Endodermal cell (in vitro differentiated cells): Measurements from ENCODE around the gene MICAL3. TPM values are rescaled to one million over a fixed set of nuclear protein-coding genes. Genes with fewer than 3 reads are reported as not detected.

Experiments
- DNase-seq: peaks from one replicate; pipeline ENCODE4 v3.0.0-alpha.2; 2017
- H3K27ac ChIP-seq: 2 replicates; pipeline ENCODE4 v1.5.1; 2013; ENCODE audit warnings: mild to moderate bottlenecking, low read depth, low read length, moderate library complexity
- H3K27me3 ChIP-seq: 2 replicates; pipeline ENCODE4 v1.6.1; 2013; ENCODE audit warnings: mild to moderate bottlenecking, low read length, moderate library complexity; ENCODE audit not compliant: insufficient read depth, control insufficient read depth, poor library complexity, severe bottlenecking
- H3K36me3 ChIP-seq: 2 replicates; pipeline ENCODE4 v1.7.0; 2013; ENCODE audit warnings: mild to moderate bottlenecking, low read length, moderate library complexity; ENCODE audit not compliant: control insufficient read depth, insufficient read depth
- H3K4me1 ChIP-seq: one replicate; pipeline ENCODE4 v1.7.0; 2013; ENCODE audit warnings: low read length; ENCODE audit not compliant: control insufficient read depth, insufficient read depth
- H3K4me3 ChIP-seq: 2 replicates; pipeline ENCODE4 v1.5.1; 2013; ENCODE audit warnings: mild to moderate bottlenecking, low read length, moderate library complexity
- H3K9ac ChIP-seq: 2 replicates; pipeline ENCODE4 v1.6.1; 2013; ENCODE audit warnings: mild to moderate bottlenecking, low read length, moderate library complexity; ENCODE audit not compliant: poor library complexity, severe bottlenecking; ENCODE audit errors: extremely low read depth
- H3K9me3 ChIP-seq: 2 replicates; pipeline ENCODE4 v1.6.1; 2013; ENCODE audit warnings: mild to moderate bottlenecking, low read length, moderate library complexity; ENCODE audit not compliant: control insufficient read depth
- H3K27ac Mint-ChIP-seq: 2 replicates; pipeline ENCODE4 v1.8.0; 2020; ENCODE audit warnings: mixed read lengths
- H3K27me3 Mint-ChIP-seq: 2 replicates; pipeline ENCODE4 v1.8.0; 2021; ENCODE audit warnings: mild to moderate bottlenecking, mixed read lengths; ENCODE audit not compliant: insufficient read depth
- H3K36me3 Mint-ChIP-seq: 2 replicates; pipeline ENCODE4 v1.8.0; 2020; ENCODE audit warnings: low read depth, mixed read lengths
- H3K4me1 Mint-ChIP-seq: 2 replicates; pipeline ENCODE4 v1.8.0; 2020; ENCODE audit warnings: mixed read lengths
- H3K4me3 Mint-ChIP-seq: 2 replicates; pipeline ENCODE4 v1.8.0; 2020; ENCODE audit warnings: mild to moderate bottlenecking, moderate library complexity, mixed read lengths
- H3K9me3 Mint-ChIP-seq: 2 replicates; pipeline ENCODE4 v1.8.0; 2020; ENCODE audit warnings: mild to moderate bottlenecking, mixed read lengths
- WGBS, 2 experiments: methylation state at CpG; one replicate each; pipeline versions ENCODE4 v1.1.5 to v1.1.7; 2013; ENCODE audit warnings: missing lambda C conversion rate in 2 of 2, mixed read lengths in 1 of 2; ENCODE audit not compliant: insufficient coverage in 1 of 2, insufficient read length in 1 of 2; 5-methylcytosine and 5-hydroxymethylcytosine counted together
- total RNA-seq, 2 donors: library from RNA; stranded (reverse); fragmentation: NEBNext Ultra II Directional in 1 of 2; extraction: Animal tissue kit (Norgen Biotek cat#: 25700) in 1 of 2; gene quantifications; 2 replicates in 1 of 2; 3 replicates in 1 of 2; pipeline ENCODE4 v1.2.1, GENCODE V29; 2021
- TF ChIP-seq, protein P1 (sequence below): fragments of 200-600 bp; sonication (generic); conservative IDR thresholded peaks from 2 replicates; pipeline ENCODE4 v1.5.0; 2021; ENCODE audit warnings: antibody characterized with exemption, mild to moderate bottlenecking

MICAL3 gene
- total RNA-seq, 2 donors from 2014 or later = 42.8 to 48.1 TPM

DNA sequence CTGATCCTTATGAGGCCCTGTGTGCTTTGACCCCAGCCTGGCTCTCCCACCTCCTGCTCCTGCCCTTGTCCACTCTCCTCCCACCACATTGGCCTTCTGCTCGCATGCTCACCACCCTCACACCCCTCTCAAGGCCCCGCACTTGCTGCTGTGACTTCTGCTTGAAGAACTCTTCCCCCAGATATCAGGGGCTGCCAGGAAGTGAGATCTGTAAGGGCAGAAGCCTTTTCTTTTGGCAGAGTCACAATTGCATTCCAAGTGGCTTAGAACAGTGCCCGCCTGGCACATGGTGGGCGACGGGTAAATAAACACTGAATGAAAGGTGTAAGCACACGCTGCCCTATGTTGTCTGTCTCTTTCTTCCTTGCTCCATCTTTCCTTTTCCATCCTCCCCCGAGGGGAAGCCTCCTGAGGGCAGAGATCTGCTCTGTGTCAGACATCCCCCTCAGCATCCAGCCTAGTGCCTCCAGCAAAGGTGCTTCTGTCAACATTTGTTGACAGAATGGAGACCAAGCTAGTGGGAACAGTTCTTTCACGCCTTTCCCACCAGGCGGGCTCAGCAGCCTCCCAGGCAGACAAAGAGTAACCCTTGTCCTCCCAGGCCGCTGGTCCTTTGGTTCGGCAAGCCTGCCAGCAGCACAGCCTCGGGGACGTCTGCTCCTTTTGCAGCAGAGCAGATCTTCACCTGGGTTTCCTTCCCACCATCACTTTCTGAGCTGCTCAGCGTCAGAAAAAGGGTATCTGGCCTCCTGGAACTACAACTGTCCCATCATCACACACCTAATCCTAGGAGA, 43.4 kb upstream of the MICAL3 start:
- no peak overlapping the region for H3K4me3 Mint-ChIP-seq
- H3K27ac Mint-ChIP-seq = no peak overlapping the region
- peaks cover 26% of the 10 kb centered on the region for H3K27me3 Mint-ChIP-seq

DNA sequence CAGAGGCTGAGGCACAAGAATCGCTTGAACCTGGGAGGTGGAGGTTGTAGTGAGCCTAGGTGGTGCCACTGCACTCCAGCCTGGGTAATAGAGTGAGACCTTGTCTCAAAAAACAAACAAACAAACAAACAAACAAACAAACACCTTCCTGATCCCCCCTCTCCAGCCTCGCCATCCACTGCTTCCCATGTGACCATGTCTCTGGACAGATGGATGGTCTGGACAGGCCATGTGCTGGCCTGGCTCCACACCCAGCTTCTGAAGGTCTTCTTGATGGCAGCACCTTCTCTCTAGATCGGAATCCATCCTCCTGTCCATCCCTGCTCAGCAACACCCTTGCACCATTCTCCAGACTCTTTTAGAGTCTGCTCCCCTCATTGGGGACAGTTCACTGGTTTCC, 42.8 kb upstream of the MICAL3 start:
- TF ChIP-seq, protein P1, sequence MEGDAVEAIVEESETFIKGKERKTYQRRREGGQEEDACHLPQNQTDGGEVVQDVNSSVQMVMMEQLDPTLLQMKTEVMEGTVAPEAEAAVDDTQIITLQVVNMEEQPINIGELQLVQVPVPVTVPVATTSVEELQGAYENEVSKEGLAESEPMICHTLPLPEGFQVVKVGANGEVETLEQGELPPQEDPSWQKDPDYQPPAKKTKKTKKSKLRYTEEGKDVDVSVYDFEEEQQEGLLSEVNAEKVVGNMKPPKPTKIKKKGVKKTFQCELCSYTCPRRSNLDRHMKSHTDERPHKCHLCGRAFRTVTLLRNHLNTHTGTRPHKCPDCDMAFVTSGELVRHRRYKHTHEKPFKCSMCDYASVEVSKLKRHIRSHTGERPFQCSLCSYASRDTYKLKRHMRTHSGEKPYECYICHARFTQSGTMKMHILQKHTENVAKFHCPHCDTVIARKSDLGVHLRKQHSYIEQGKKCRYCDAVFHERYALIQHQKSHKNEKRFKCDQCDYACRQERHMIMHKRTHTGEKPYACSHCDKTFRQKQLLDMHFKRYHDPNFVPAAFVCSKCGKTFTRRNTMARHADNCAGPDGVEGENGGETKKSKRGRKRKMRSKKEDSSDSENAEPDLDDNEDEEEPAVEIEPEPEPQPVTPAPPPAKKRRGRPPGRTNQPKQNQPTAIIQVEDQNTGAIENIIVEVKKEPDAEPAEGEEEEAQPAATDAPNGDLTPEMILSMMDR = no peak
- H3K4me1 ChIP-seq = no peaks in the 10 kb centered on the region
- no peak overlapping the region for H3K4me3 ChIP-seq
- Mint-ChIP-seq H3K36me3 (no peaks in the 10 kb centered on the region), H3K9me3 (no peaks in the 10 kb centered on the region), H3K4me1 (peaks cover 2% of the 10 kb centered on the region), H3K4me3 (no peak overlapping the region), H3K27ac (no peak overlapping the region), H3K27me3 (peaks cover 25% of the 10 kb centered on the region)
- H3K9me3 ChIP-seq = no peaks in the 10 kb centered on the region
- no peaks in the 10 kb centered on the region for H3K36me3 ChIP-seq
- H3K27me3 ChIP-seq = peaks cover 13% of the 10 kb centered on the region
- no peak for DNase-seq
- WGBS, 2 experiments = 86 to 94% methylated on average over 2 to 3 of the region's 3 CpGs
- H3K27ac ChIP-seq = no peak overlapping the region
- no peak overlapping the region for H3K9ac ChIP-seq

More for the DNA sequence above, 43.4 kb upstream of the MICAL3 start:
- H3K9me3 ChIP-seq = no peaks in the 10 kb centered on the region
- H3K9me3 Mint-ChIP-seq = no peaks in the 10 kb centered on the region
- TF ChIP-seq, protein P1 = no peak
- H3K27me3 ChIP-seq = peaks cover 17% of the 10 kb centered on the region
- no peaks in the 10 kb centered on the region for H3K36me3 Mint-ChIP-seq
- peak; percentile 62 for DNase-seq
- H3K36me3 ChIP-seq = no peaks in the 10 kb centered on the region
- H3K9ac ChIP-seq = no peak overlapping the region
- peaks cover 2% of the 10 kb centered on the region for H3K4me1 Mint-ChIP-seq
- no peaks in the 10 kb centered on the region for H3K4me1 ChIP-seq
- H3K4me3 ChIP-seq = no peak overlapping the region
- 80 to 85% methylated on average over 8 to 14 of the region's 14 CpGs for WGBS, 2 experiments
- no peak overlapping the region for H3K27ac ChIP-seq

DNA sequence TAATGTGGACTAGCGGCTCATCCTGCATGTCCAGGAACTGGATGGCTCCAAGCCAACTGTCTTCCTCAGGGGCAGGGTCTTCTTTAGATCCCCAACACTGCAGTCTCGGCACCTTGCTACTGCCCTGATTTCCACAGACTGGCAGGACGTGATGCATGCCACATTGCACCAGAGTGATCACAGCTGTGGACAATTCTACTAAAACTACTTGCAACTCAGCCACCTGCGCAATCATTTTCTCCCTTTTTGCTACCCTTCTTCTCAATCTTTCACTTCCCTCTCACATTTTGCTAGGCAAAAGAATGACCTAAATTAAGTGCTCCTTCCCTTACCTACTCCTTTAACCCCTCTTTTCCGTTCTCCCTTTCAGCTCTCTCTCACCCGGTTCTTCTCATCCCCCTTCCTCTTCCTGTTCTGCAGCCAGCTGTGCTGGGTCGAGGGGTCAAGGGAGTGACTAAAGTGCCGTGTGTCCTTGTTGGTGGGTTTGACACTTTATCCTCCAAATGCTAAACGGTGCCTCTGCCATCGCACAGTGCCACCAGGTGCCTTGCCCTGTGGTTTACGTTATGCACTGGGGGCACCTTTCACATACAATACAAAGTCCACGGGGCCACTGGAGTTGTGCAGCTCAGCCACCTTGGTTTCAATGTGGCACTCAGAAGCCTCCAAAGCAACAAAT, 42.0 kb upstream of the MICAL3 start:
- Histone ChIP-seq H3K9me3 (no peaks in the 10 kb centered on the region), H3K9ac (no peak overlapping the region), H3K27me3 (peaks cover 13% of the 10 kb centered on the region), H3K36me3 (no peaks in the 10 kb centered on the region), H3K4me3 (no peak overlapping the region), H3K4me1 (no peaks in the 10 kb centered on the region), H3K27ac (no peak overlapping the region)
- TF ChIP-seq, protein P1 = no peak
- 88 to 94% methylated on average over 6 to 12 of the region's 12 CpGs for WGBS, 2 experiments
- Mint-ChIP-seq H3K4me3 (no peak overlapping the region), H3K27me3 (peaks cover 24% of the 10 kb centered on the region), H3K4me1 (peaks cover 4% of the 10 kb centered on the region), H3K27ac (no peak overlapping the region), H3K9me3 (no peaks in the 10 kb centered on the region), H3K36me3 (no peaks in the 10 kb centered on the region)
- DNase-seq = no peak
